Fibroblast of lung (primary cell): ENCODE results near the gene KIF11. TPM values are rescaled to one million over a fixed set of nuclear protein-coding genes. Genes with fewer than 3 reads are reported as not detected.

ENCODE experiments used
- DNase-seq, 2 donors: peaks; one replicate each; pipeline versions ENCODE4 v3.0.0 to v3.0.0-alpha.2; 2010; ENCODE audit warnings: low read depth in 2 of 2
- H2AFZ ChIP-seq: 2 replicates; pipeline ENCODE4 v1.5.1; 2012; ENCODE audit warnings: low read length, control low read depth, inconsistent platforms
- H3K27ac ChIP-seq: 2 replicates; pipeline ENCODE4 v1.5.1; 2011; ENCODE audit warnings: low read length, control low read depth; ENCODE audit not compliant: insufficient read depth
- H3K27me3 ChIP-seq: 2 replicates; pipeline ENCODE4 v1.5.1; 2011; ENCODE audit warnings: mild to moderate bottlenecking, low read length; ENCODE audit not compliant: control insufficient read depth, insufficient read depth
- H3K36me3 ChIP-seq: 2 replicates; pipeline ENCODE4 v1.5.1; 2011; ENCODE audit warnings: low read length; ENCODE audit not compliant: control insufficient read depth, insufficient read depth
- H3K4me1 ChIP-seq: 2 replicates; pipeline ENCODE4 v1.5.1; 2011; ENCODE audit warnings: low read length; ENCODE audit not compliant: control insufficient read depth, insufficient read depth; ENCODE audit errors: extremely low read depth
- H3K4me2 ChIP-seq: 2 replicates; pipeline ENCODE4 v1.5.1; 2011; ENCODE audit warnings: low read length, control low read depth; ENCODE audit not compliant: insufficient read depth; ENCODE audit errors: extremely low read depth
- H3K4me3 ChIP-seq, 4 experiments: fragments of 200-600 bp in 1 of 4; sonication (generic) in 1 of 4; replicated peaks in 1 of 4; 2 replicates each; pipeline ENCODE4 v1.5.1; 2011 to 2016; ENCODE audit warnings: low read length in 4 of 4, low read depth in 3 of 4, mild to moderate bottlenecking in 3 of 4, control low read depth in 2 of 4, inconsistent platforms in 1 of 4, mixed read lengths in 1 of 4; ENCODE audit not compliant: insufficient read depth in 1 of 4; ENCODE audit errors: control extremely low read depth in 1 of 4
- H3K79me2 ChIP-seq: 2 replicates; pipeline ENCODE4 v1.5.1; 2012; ENCODE audit warnings: mild to moderate bottlenecking, low read length, inconsistent platforms; ENCODE audit not compliant: control insufficient read depth, insufficient read depth
- H3K9ac ChIP-seq: 2 replicates; pipeline ENCODE4 v1.5.1; 2011; ENCODE audit warnings: mild to moderate bottlenecking, low read length, control low read depth; ENCODE audit not compliant: insufficient read depth
- H3K9me3 ChIP-seq: 2 replicates; pipeline ENCODE4 v1.5.1; 2012; ENCODE audit warnings: low read depth, low read length; ENCODE audit not compliant: control insufficient read depth, insufficient read depth
- H4K20me1 ChIP-seq: 2 replicates; pipeline ENCODE4 v1.5.1; 2011; ENCODE audit warnings: low read length; ENCODE audit not compliant: control insufficient read depth, insufficient read depth; ENCODE audit errors: extremely low read depth
- CTCF ChIP-seq, 2 donors: IDR thresholded peaks in 1 of 2; conservative IDR thresholded peaks in 1 of 2; 1 replicate in 1 of 2; 2 replicates in 1 of 2; pipeline ENCODE4 v1.5.1; 2011 to 2012; ENCODE audit warnings: low read length in 2 of 2, control low read depth in 1 of 2, inconsistent platforms in 1 of 2, low read depth in 1 of 2, mild to moderate bottlenecking in 1 of 2
- EZH2 ChIP-seq: IDR thresholded peaks from 2 replicates; pipeline ENCODE4 v1.5.1; 2012; ENCODE audit warnings: low read length, control low read depth, mild to moderate bottlenecking; ENCODE audit errors: missing control alignments
- polyA plus RNA-seq, 2 donors: library from polyadenylated mRNA; depleted of rRNA in 1 of 2; stranded (reverse) in 1 of 2; unstranded in 1 of 2; fragments of >200 nt; gene quantifications; 2 replicates each; pipeline ENCODE4 v1.2.1, GENCODE V29; 2011 to 2012; ENCODE audit warnings: missing spikeins in 1 of 2
- total RNA-seq: library from RNA; depleted of rRNA; stranded (reverse); fragments of >200 nt; gene quantifications from 2 replicates; pipeline ENCODE4 v1.2.1, GENCODE V29; 2014

KIF11 gene
- total and polyA plus RNA-seq, 2 donors (not counting 1 experiment from before 2014, with no cell fraction given): 7.5 to 8.9 TPM

GRCh38 chr10:92627845-92628480, 35.0 kb downstream of the KIF11 start:
- H2AFZ ChIP-seq: no peak overlapping the region

GRCh38 chr10:92629945-92630344, 37.0 kb downstream of the KIF11 start:
- H3K4me2 ChIP-seq: no peak overlapping the region
- no peaks in the 10 kb centered on the region for H3K9me3 ChIP-seq
- no peak overlapping the region for H3K9ac ChIP-seq
- H3K27me3 ChIP-seq: no peaks in the 10 kb centered on the region
- H3K4me3 ChIP-seq: no peak overlapping the region
- no peaks in the 10 kb centered on the region for H3K79me2 ChIP-seq
- TF ChIP-seq CTCF (conservative IDR thresholded peaks at IDR 0.05 in 1 of 2, IDR thresholded peaks at IDR 0.05 in 1 of 2; ENCODE audit: low read depth in 1 of 2, low read length in 2 of 2): no peak
- no peak for TF ChIP-seq EZH2
- H4K20me1 ChIP-seq: no peaks in the 10 kb centered on the region
- no peak for DNase-seq
- no peaks in the 10 kb centered on the region for H3K4me1 ChIP-seq
- H3K36me3 ChIP-seq: peaks cover 1% of the 10 kb centered on the region
- no peak overlapping the region for H2AFZ ChIP-seq
- H3K27ac ChIP-seq: no peak overlapping the region

More at GRCh38 chr10:92627845-92628480, 35.0 kb downstream of the KIF11 start:
- Histone ChIP-seq H3K4me2 (no peak overlapping the region), H3K9ac (no peak overlapping the region), H3K4me3 (no peak overlapping the region), H3K36me3 (peaks cover 1% of the 10 kb centered on the region), H3K27me3 (no peaks in the 10 kb centered on the region), H3K27ac (no peak overlapping the region), H3K79me2 (no peaks in the 10 kb centered on the region), H4K20me1 (no peaks in the 10 kb centered on the region), H3K9me3 (no peaks in the 10 kb centered on the region), H3K4me1 (no peaks in the 10 kb centered on the region)
- DNase-seq: peak in 1 of 2 donors; percentile 22
- TF ChIP-seq CTCF (conservative IDR thresholded peaks at IDR 0.05 in 1 of 2, IDR thresholded peaks at IDR 0.05 in 1 of 2; ENCODE audit: low read depth in 1 of 2, low read length in 2 of 2) (no peak), EZH2 (no peak)

- DNase-seq: no peak
- Histone ChIP-seq H3K27ac (no peak overlapping the region), H2AFZ (no peak overlapping the region), H3K27me3 (no peaks in the 10 kb centered on the region), H3K79me2 (no peaks in the 10 kb centered on the region), H3K9ac (no peak overlapping the region), H4K20me1 (no peaks in the 10 kb centered on the region), H3K4me2 (no peak overlapping the region), H3K4me3 (no peak overlapping the region), H3K9me3 (no peaks in the 10 kb centered on the region), H3K36me3 (peaks cover 2% of the 10 kb centered on the region), H3K4me1 (no peaks in the 10 kb centered on the region)
- TF ChIP-seq EZH2 (no peak), CTCF (conservative IDR thresholded peaks at IDR 0.05 in 1 of 2, IDR thresholded peaks at IDR 0.05 in 1 of 2; ENCODE audit: low read depth in 1 of 2, low read length in 2 of 2) (no peak)
These were observed 45.1 kb downstream of the KIF11 start for GRCh38 chr10:92638037-92638436.
